Measurements from ENCODE around the gene MTRFR.

Gene MTRFR

DNA sequence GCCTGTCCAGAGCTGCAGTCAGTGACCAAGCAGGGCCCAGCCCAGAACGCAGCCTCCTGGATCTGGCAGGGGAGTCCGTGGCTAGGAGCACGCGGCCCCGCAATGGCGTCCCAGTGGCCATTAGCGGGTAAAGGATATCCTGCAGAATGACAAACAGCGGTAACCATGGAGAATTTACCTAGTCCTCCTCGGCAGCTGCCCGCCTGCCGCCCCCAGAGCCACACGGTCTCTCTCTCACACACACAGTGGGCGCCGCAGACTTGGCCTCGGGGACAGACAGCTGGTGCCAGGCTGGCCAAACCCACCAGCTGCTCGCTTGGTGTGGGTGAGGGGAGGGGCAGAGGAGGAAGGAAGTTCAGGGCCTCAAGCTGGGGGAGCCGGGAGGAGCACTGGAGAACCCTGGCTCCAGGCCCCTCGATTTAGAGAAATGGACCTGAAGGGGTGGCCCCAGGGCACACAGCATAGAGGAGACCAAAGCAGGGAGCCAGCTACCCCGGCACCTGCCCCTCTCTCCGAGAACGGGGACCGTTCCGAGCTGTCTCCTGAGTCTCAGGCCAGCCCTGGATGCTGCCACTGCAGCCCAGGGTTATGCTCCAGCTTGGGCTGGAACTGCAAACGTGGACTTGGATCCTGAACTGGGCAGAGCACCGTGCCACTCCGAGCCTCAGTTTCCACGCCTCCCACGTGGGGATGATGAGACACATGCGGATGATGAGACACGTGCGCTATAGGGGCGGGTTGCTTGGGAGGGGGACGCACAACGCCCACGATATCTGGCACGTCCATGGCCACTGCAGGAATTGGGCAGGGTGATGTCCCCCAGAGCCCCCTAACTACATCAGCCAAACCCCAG, 35.0 kb downstream of the MTRFR start:
- ATAC-seq (replicated peaks; ENCODE audit: extremely low read depth, poor library complexity, severe bottlenecking) (no peak), DNase-seq (ENCODE audit: low spot score in 2 of 2) (no peak)
- peak overlapping the region; percentile 70 for H3K4me3 Mint-ChIP-seq
- peaks cover 23% of the 10 kb centered on the region for H3K4me1 Mint-ChIP-seq
- no peak overlapping the region for H3K27ac Mint-ChIP-seq (ENCODE audit: low read depth)
- peaks cover 8% of the 10 kb centered on the region for H3K36me3 Mint-ChIP-seq (ENCODE audit: insufficient read depth)
- H3K9me3 Mint-ChIP-seq, result no peaks in the 10 kb centered on the region
- H3K27me3 Mint-ChIP-seq, result no peaks in the 10 kb centered on the region

DNA sequence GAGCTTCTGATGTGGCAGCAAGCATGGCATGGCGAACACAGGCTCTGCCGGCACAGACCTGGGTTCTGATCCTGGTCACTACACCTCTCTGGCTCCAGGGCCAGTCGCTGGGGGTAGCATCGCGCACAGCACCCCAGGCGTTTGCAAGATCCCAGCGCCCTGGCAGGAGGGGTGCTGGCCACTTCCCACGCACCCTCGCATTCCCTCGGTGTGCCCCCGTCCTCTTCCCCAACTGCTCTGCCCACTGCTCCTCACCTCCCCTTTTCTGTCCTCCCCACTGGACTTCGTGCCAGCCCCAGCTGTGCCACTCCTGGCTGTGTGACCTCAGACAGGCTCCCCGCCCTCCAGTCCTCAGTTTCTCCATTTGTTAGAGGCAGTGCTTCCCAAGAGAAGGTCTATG, 35.6 kb downstream of the MTRFR start:
- Mint-ChIP-seq H3K9me3 (no peaks in the 10 kb centered on the region), H3K27ac (ENCODE audit: low read depth) (no peak overlapping the region), H3K4me3 (peak overlapping the region; percentile 70), H3K4me1 (peaks cover 23% of the 10 kb centered on the region), H3K27me3 (no peaks in the 10 kb centered on the region), H3K36me3 (ENCODE audit: insufficient read depth) (peaks cover 8% of the 10 kb centered on the region)
- ATAC-seq (replicated peaks; ENCODE audit: extremely low read depth, poor library complexity, severe bottlenecking), result no peak
- DNase-seq (ENCODE audit: low spot score in 2 of 2), result no peak

- peaks cover 8% of the 10 kb centered on the region for H3K36me3 Mint-ChIP-seq (ENCODE audit: insufficient read depth)
- no peaks in the 10 kb centered on the region for H3K27me3 Mint-ChIP-seq
- ATAC-seq (replicated peaks; ENCODE audit: extremely low read depth, poor library complexity, severe bottlenecking) (no peak), DNase-seq (ENCODE audit: low spot score in 2 of 2) (no peak)
- no peaks in the 10 kb centered on the region for H3K9me3 Mint-ChIP-seq
- H3K27ac Mint-ChIP-seq (ENCODE audit: low read depth), result no peak overlapping the region
- H3K4me3 Mint-ChIP-seq, result peak overlapping the region; percentile 70
- H3K4me1 Mint-ChIP-seq, result peaks cover 23% of the 10 kb centered on the region
These were observed 36.2 kb downstream of the MTRFR start for GRCh38 chr12:123269395-123269892.

DNA sequence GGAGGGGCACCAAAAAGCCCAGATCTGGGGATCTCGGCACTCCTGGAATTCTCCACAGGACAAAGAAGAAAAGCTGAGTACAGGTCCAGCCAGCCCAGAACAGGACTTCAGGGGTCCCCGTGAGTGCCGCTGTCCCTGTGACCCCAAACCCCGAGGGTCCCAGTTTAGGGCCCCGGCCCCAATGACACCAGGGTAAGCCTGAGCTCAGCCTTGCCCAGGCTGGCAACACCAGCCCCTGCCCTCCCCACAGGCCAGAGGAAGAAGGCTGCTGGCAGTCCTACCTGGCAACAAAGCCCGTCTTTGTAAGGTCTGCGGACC, 36.6 kb downstream of the MTRFR start:
- H3K36me3 Mint-ChIP-seq (ENCODE audit: insufficient read depth), result peaks cover 8% of the 10 kb centered on the region
- peaks cover 23% of the 10 kb centered on the region for H3K4me1 Mint-ChIP-seq
- H3K27me3 Mint-ChIP-seq, result no peaks in the 10 kb centered on the region
- peak overlapping the region; percentile 70 for H3K4me3 Mint-ChIP-seq
- DNase-seq (ENCODE audit: low spot score in 2 of 2) (no peak), ATAC-seq (replicated peaks; ENCODE audit: extremely low read depth, poor library complexity, severe bottlenecking) (no peak)
- no peak overlapping the region for H3K27ac Mint-ChIP-seq (ENCODE audit: low read depth)
- H3K9me3 Mint-ChIP-seq, result no peaks in the 10 kb centered on the region

DNA sequence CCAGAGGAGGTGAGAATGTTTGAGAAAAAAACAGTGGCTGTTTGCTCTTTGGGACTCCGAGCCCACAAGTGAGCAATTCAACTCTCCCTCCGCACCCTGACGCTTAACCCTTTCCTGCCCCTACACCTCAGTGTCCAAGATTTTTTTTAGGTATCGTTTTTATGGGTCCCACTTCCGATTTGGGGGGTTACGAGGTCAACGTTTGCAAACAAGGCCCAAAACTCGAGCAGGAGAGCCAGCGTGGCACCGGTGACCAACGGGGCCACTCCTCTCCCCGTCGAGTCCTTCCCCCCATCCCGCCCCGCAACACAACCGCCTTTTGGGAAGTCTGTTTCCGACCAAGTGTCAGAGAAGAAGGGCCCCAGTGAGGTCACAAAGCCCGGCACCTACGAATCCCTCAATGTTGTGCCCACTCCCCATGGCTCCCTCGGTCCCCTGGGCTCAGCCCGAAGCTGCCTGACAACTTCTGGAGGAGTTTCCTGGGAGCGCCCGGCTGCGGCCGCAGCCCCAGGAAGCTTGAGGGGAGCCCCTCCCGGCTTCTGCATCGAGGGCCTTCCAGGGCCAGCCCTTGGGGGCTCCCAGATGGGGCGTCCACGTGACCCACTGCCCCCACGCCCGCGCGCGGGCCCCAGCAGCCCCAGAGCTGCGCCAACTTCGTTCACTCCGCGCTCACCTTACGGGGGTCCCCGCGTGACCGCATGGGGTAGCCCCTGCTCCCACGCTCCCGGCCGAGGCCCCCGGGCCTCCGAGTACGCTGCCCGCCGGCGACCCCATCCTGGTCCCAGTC, 37.2 kb downstream of the MTRFR start:
- peak; percentile 4 for ATAC-seq (replicated peaks; ENCODE audit: extremely low read depth, poor library complexity, severe bottlenecking)
- Mint-ChIP-seq H3K4me3 (peak overlapping the region; percentile 70), H3K36me3 (ENCODE audit: insufficient read depth) (peaks cover 8% of the 10 kb centered on the region), H3K4me1 (peaks cover 23% of the 10 kb centered on the region), H3K27me3 (no peaks in the 10 kb centered on the region), H3K9me3 (no peaks in the 10 kb centered on the region), H3K27ac (ENCODE audit: low read depth) (no peak overlapping the region)
- no peak for DNase-seq (ENCODE audit: low spot score in 2 of 2)

DNA sequence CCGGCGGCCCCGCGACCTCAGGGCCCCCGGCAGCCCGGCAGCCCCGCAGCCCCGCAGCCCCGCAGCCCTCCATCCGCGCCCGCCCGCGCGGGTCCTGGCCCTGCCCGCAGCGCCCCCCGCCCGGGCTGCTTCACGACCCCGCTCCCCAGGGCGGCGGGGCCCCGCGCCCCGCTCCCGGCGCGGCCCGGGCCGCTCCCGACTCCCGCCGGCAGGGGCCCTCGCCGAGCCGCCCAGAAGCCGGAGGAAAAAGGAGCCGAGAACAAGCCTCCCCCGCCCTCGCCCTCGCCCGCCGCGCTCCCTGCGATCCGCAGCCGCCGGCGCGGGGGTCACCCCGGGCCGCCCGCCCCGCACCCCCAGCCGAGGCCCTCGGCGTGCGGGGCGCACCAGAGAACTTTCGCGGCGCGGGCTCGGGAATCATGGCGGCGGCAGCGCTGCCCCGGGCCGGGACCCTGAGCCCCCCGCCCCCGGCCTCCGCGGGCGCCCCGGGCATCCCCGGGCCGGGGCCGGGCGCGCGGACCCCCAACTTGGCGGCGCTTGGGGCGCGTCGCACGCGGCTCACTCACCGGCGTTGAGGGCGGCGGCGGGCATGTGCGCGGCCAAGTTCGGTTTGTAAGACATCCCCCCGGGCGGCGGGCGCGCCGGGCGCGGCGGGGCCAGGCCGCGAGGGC, 37.9 kb downstream of the MTRFR start:
- ATAC-seq (replicated peaks; ENCODE audit: extremely low read depth, poor library complexity, severe bottlenecking), result peak; percentile 80
- peak; percentile 45 to 47 for DNase-seq (ENCODE audit: low spot score in 2 of 2)
- no peaks in the 10 kb centered on the region for H3K27me3 Mint-ChIP-seq
- no peak overlapping the region for H3K4me3 Mint-ChIP-seq
- H3K9me3 Mint-ChIP-seq, result no peaks in the 10 kb centered on the region
- peaks cover 6% of the 10 kb centered on the region for H3K36me3 Mint-ChIP-seq (ENCODE audit: insufficient read depth)
- peaks cover 23% of the 10 kb centered on the region for H3K4me1 Mint-ChIP-seq
- H3K27ac Mint-ChIP-seq (ENCODE audit: low read depth), result no peak overlapping the region

DNA sequence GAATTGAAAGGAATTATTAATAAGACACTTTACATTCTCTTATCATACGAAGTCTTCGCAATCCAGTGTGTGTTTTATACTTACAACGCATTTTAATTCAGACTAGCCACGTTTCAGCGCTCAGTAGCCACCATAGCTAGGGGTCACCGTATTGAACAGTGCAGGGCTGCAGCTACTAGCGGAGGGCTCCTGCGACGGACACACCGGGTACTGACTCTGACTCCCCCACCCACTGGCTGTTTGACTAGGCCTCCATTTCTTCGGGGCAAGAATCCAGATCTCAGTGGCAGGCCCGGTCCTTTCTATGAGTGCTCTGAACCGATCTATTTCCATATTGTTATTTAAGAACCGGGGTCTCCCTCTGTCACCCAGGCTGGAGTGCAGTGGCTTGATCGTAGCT, 39.9 kb downstream of the MTRFR start:
- Mint-ChIP-seq H3K27ac (ENCODE audit: low read depth) (no peak overlapping the region), H3K9me3 (no peaks in the 10 kb centered on the region), H3K4me3 (peak overlapping the region; percentile 51), H3K27me3 (no peaks in the 10 kb centered on the region), H3K36me3 (ENCODE audit: insufficient read depth) (peaks cover 6% of the 10 kb centered on the region), H3K4me1 (peaks cover 11% of the 10 kb centered on the region)
- DNase-seq (ENCODE audit: low spot score in 2 of 2) (no peak), ATAC-seq (replicated peaks; ENCODE audit: extremely low read depth, poor library complexity, severe bottlenecking) (no peak)

DNA sequence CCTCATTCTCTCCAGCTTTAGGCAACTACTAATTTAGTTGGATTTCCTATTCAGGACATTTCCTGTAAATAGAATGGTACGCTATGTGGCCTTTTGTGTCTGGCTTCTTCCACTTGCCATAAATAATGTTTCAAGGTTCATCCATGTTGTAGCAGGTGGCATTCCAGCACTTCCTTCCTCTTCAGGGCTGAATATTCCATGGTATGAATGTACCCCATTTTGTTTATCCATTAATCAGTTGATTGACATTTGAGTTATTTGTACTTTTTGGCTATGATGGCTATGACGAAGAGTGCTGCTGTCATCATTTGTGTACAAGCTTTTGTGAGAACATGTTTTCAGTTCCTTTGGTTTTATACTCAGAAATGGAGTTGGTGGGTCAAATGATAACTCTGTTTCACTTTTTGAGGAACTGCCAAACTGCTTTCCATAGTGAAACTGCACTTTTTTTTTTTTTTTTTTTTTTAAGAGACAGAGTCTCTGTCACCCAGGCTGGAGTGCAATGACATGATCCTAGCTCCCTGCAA, 44.9 kb downstream of the MTRFR start:
- Mint-ChIP-seq H3K27me3 (no peaks in the 10 kb centered on the region), H3K4me1 (no peaks in the 10 kb centered on the region), H3K9me3 (no peaks in the 10 kb centered on the region), H3K27ac (ENCODE audit: low read depth) (no peak overlapping the region), H3K36me3 (ENCODE audit: insufficient read depth) (no peaks in the 10 kb centered on the region), H3K4me3 (no peak overlapping the region)
- no peak for DNase-seq (ENCODE audit: low spot score in 2 of 2)
- peak; percentile 19 for ATAC-seq (replicated peaks; ENCODE audit: extremely low read depth, poor library complexity, severe bottlenecking)

GRCh38 chr12:123280971-123281370, 47.7 kb downstream of the MTRFR start:
- DNase-seq (ENCODE audit: low spot score in 2 of 2), result no peak
- no peak for ATAC-seq (replicated peaks; ENCODE audit: extremely low read depth, poor library complexity, severe bottlenecking)
- Mint-ChIP-seq H3K4me1 (no peaks in the 10 kb centered on the region), H3K9me3 (no peaks in the 10 kb centered on the region), H3K4me3 (no peak overlapping the region), H3K27me3 (no peaks in the 10 kb centered on the region), H3K27ac (ENCODE audit: low read depth) (no peak overlapping the region), H3K36me3 (ENCODE audit: insufficient read depth) (no peaks in the 10 kb centered on the region)

DNA sequence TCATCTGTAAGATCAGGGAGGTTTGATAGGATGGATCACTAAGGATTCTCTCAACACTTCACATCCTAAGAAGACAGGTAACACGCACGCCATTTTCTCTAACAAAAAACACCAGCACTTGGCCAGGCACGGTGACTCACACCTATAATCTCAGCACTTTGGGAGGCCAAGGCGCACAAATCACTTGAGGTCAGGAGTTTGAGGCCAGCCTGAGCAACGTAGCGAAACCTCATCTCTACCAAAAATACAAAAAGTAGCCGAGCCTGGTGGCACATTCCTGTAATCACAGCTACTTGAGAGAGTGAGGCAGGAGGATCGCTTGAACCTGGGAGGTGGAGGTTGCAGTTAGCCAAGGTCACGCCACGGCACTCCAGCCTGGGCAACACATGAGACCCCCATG, 48.9 kb downstream of the MTRFR start:
- Mint-ChIP-seq H3K4me3 (no peak overlapping the region), H3K27me3 (no peaks in the 10 kb centered on the region), H3K36me3 (ENCODE audit: insufficient read depth) (no peaks in the 10 kb centered on the region), H3K9me3 (no peaks in the 10 kb centered on the region), H3K4me1 (no peaks in the 10 kb centered on the region), H3K27ac (ENCODE audit: low read depth) (no peak overlapping the region)
- DNase-seq (ENCODE audit: low spot score in 2 of 2) (no peak), ATAC-seq (replicated peaks; ENCODE audit: extremely low read depth, poor library complexity, severe bottlenecking) (no peak)

- H3K27ac Mint-ChIP-seq (ENCODE audit: low read depth), result no peak overlapping the region
- H3K4me3 Mint-ChIP-seq, result no peak overlapping the region
- H3K36me3 Mint-ChIP-seq (ENCODE audit: insufficient read depth), result no peaks in the 10 kb centered on the region
- no peak for DNase-seq (ENCODE audit: low spot score in 2 of 2)
- no peaks in the 10 kb centered on the region for H3K4me1 Mint-ChIP-seq
- no peaks in the 10 kb centered on the region for H3K9me3 Mint-ChIP-seq
- H3K27me3 Mint-ChIP-seq, result no peaks in the 10 kb centered on the region
- no peak for ATAC-seq (replicated peaks; ENCODE audit: extremely low read depth, poor library complexity, severe bottlenecking)
These were observed 50.2 kb downstream of the MTRFR start for GRCh38 chr12:123283461-123283860.

GRCh38 chr12:123284669-123285068, 51.4 kb downstream of the MTRFR start:
- peaks cover 2% of the 10 kb centered on the region for H3K36me3 Mint-ChIP-seq (ENCODE audit: insufficient read depth)
- H3K27me3 Mint-ChIP-seq, result no peaks in the 10 kb centered on the region

More at GRCh38 chr12:123284669-123285068, 51.4 kb downstream of the MTRFR start:
- H3K27ac Mint-ChIP-seq (ENCODE audit: low read depth), result no peak overlapping the region
- no peaks in the 10 kb centered on the region for H3K9me3 Mint-ChIP-seq
- H3K4me3 Mint-ChIP-seq, result no peak overlapping the region
- DNase-seq (ENCODE audit: low spot score in 2 of 2) (no peak), ATAC-seq (replicated peaks; ENCODE audit: extremely low read depth, poor library complexity, severe bottlenecking) (no peak)
- no peaks in the 10 kb centered on the region for H3K4me1 Mint-ChIP-seq

Data from central memory CD8-positive, alpha-beta T cell (primary cell).